Measurements from ENCODE around the gene ARMC12. TPM values are rescaled to one million over a fixed set of nuclear protein-coding genes. Genes with fewer than 3 reads are reported as not detected.

ARMC12 gene
- polyA plus RNA-seq, 1 of the 3 experiments (the other 2 are of a cell fraction), result 1.6 TPM

GRCh38 chr6:35717449-35718374, 19.1 kb upstream of the ARMC12 start (continued):
- TF ChIP-seq ELF1 (IDR thresholded peaks at IDR 0.05) (no peak), SIN3A (IDR thresholded peaks at IDR 0.05; ENCODE audit: borderline replicate concordance, low read depth, low read length) (no peak)

GRCh38 chr6:35718375-35718736, 18.5 kb upstream of the ARMC12 start:
- Histone ChIP-seq H3K4me2 (no peak overlapping the region), H3K27me3 (ENCODE audit: insufficient read depth) (no peaks in the 10 kb centered on the region; the same call in 1 of the 2 replicates), H3K4me3 (ENCODE audit: low read depth in 2 of 2, low read length in 1 of 2) (no peak overlapping the region), H4K20me1 (ENCODE audit: insufficient read depth) (no peaks in the 10 kb centered on the region), H3F3A (replicated peaks; ENCODE audit: insufficient read depth) (no peaks in the 10 kb centered on the region), H3K9ac (no peak overlapping the region), H3K9me3 (no peaks in the 10 kb centered on the region), H3K36me3 (replicated peaks in 1 of 2; ENCODE audit: control insufficient read depth in 1 of 2, insufficient read depth in 2 of 2, low read length in 1 of 2) (no peaks in the 10 kb centered on the region), H3K9me2 (no peaks in the 10 kb centered on the region), H2AFZ (ENCODE audit: low read depth) (no peak overlapping the region), H3K27ac (ENCODE audit: low read depth in 2 of 2, low read length in 1 of 2) (no peak overlapping the region), H3K79me2 (ENCODE audit: insufficient read depth) (no peaks in the 10 kb centered on the region), H3K4me1 (ENCODE audit: control insufficient read depth in 1 of 2, insufficient read depth in 2 of 2, low read depth in 1 of 2, low read length in 1 of 2) (peaks cover 7 to 16% of the 10 kb centered on the region in 2 experiments; a peak in 1 of 4 replicates)
- ChIA-PET CTCF (interaction anchor here (1.2 kb wide), 1 partner anchor 19 kb away, joined by 3 read pairs; the partner anchor contains the start of gene ARMC12), POLR2A (no interaction called here)
- no peak for DNase-seq
- no peak for TF ChIP-seq USF2 (IDR thresholded peaks at IDR 0.05; ENCODE audit: borderline replicate concordance, low read depth, low read length)
- no peak for TF ChIP-seq PBX3 (IDR thresholded peaks at IDR 0.05)
- no peak for TF ChIP-seq SMC3 (IDR thresholded peaks at IDR 0.05; ENCODE audit: low read depth, low read length)
- TF ChIP-seq GATA2 (CRISPR knock-in tag; IDR thresholded peaks at IDR 0.05), result no peak
- no peak for TF ChIP-seq TAF1 (IDR thresholded peaks at IDR 0.05; ENCODE audit: borderline replicate concordance, low read depth, low read length)
- no peak for TF ChIP-seq CTCF (IDR thresholded peaks at IDR 0.05)
- TF ChIP-seq JUND (IDR thresholded peaks at IDR 0.05), result no peak
- TF ChIP-seq REST (IDR thresholded peaks at IDR 0.05; ENCODE audit: low read depth, low read length), result no peak
- TF ChIP-seq FOXM1 (IDR thresholded peaks at IDR 0.05; ENCODE audit: low read depth), result no peak
- no peak for TF ChIP-seq SIN3A (IDR thresholded peaks at IDR 0.05; ENCODE audit: borderline replicate concordance, low read depth, low read length)
- TF ChIP-seq EZH2phosphoT487 (IDR thresholded peaks at IDR 0.05; ENCODE audit: borderline replicate concordance, low read depth), result no peak
- TF ChIP-seq EP300 (IDR thresholded peaks at IDR 0.05; ENCODE audit: borderline replicate concordance in 1 of 2, low read depth in 1 of 2, low read length in 1 of 2), result no peak
- no peak for TF ChIP-seq IRF3 (IDR thresholded peaks at IDR 0.05; ENCODE audit: low read depth, low read length)
- no peak for TF ChIP-seq ELF1 (IDR thresholded peaks at IDR 0.05)
- WGBS (ENCODE audit: low lambda C conversion rate), result 88% methylated on average over 4 of the region's 4 CpGs
